ENCODE results near the gene IPO9.

GRCh38 chr1:201880928-201881571 lies 52.1 kb downstream of the IPO9 start:
- TF ChIP-seq POLR2A (IDR thresholded peaks at IDR 0.05), result no peak
- no peak for TF ChIP-seq CTCF (IDR thresholded peaks at IDR 0.05)
